Measurements from ENCODE around the gene SRPX. TPM values are rescaled to one million over a fixed set of nuclear protein-coding genes. Genes with fewer than 3 reads are reported as not detected.

The SRPX gene
- total and polyA plus RNA-seq, 2 donors from 2014 or later: 6.1 to 39.2 TPM

DNA sequence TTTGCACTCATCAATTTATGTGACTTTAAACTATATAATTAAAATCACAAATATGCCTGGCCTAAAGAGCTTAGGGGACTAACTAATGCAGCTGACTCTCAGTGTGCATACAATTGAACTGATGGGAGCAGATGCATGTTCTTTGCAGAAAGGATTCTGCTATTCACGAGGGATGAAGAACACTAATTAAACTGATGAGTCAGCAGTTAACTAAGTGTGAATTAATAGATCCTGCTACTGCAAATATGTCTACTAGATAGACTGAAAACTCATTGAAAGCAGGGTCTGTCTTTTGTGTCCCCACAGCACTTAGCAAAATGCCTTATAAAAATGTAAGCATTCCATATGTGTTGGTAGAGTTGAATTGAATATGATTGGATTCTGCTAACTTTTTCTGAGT is 104.0 kb downstream of the SRPX start:
- DNase-seq: no peak
- FAIRE-seq: no peak
- no peaks in the 10 kb centered on the region for H3K27me3 ChIP-seq (ENCODE audit: control insufficient read depth, insufficient read depth, low read length)
- H3K27ac ChIP-seq (ENCODE audit: low read depth in 2 of 2, low read length in 2 of 2): no peak overlapping the region
- H3K4me3 ChIP-seq (ENCODE audit: low read length in 3 of 3): no peak overlapping the region
- H3K4me1 ChIP-seq (ENCODE audit: control insufficient read depth in 2 of 3, insufficient read depth in 2 of 3, low read depth in 1 of 3, low read length in 3 of 3): no peaks in the 10 kb centered on the region
- H3K9ac ChIP-seq (ENCODE audit: low read length in 3 of 3): no peak overlapping the region
- no peaks in the 10 kb centered on the region for H3K36me3 ChIP-seq (ENCODE audit: control insufficient read depth in 2 of 3, insufficient read depth in 3 of 3, low read length in 3 of 3)
- no peaks in the 10 kb centered on the region for H3K9me3 ChIP-seq (ENCODE audit: control insufficient read depth in 2 of 3, insufficient read depth in 1 of 3, low read length in 3 of 3)
- intact Hi-C loops (cut with DNase I): no loop called here
- TF ChIP-seq, protein P1, sequence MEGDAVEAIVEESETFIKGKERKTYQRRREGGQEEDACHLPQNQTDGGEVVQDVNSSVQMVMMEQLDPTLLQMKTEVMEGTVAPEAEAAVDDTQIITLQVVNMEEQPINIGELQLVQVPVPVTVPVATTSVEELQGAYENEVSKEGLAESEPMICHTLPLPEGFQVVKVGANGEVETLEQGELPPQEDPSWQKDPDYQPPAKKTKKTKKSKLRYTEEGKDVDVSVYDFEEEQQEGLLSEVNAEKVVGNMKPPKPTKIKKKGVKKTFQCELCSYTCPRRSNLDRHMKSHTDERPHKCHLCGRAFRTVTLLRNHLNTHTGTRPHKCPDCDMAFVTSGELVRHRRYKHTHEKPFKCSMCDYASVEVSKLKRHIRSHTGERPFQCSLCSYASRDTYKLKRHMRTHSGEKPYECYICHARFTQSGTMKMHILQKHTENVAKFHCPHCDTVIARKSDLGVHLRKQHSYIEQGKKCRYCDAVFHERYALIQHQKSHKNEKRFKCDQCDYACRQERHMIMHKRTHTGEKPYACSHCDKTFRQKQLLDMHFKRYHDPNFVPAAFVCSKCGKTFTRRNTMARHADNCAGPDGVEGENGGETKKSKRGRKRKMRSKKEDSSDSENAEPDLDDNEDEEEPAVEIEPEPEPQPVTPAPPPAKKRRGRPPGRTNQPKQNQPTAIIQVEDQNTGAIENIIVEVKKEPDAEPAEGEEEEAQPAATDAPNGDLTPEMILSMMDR (IDR thresholded peaks at IDR 0.05; ENCODE audit: borderline replicate concordance, extremely low read depth, insufficient read depth): no peak

DNA sequence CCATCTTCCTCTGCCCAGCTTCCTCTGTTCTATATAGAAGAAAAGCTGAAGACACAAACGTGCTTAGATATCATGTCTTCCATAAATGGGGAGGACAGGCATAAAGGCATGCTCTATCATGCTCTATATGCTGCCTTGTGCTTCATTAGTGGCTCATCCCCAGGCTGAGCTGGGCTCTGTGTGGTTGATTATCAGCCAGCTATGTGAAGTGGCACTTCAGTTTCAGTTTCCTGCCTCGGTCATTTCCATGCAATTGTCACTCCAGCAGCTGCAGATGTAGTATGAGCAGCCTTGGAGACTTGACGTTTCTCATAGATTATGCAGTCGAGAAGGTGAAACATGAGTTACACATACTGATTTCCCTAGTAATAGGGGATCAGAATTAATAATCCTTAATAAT is 108.1 kb downstream of the SRPX start:
- no peaks in the 10 kb centered on the region for H3K27me3 ChIP-seq (ENCODE audit: control insufficient read depth, insufficient read depth, low read length)
- no peak overlapping the region for H3K4me3 ChIP-seq (ENCODE audit: low read length in 3 of 3)
- intact Hi-C loops (cut with DNase I): no loop called here
- H3K9ac ChIP-seq (ENCODE audit: low read length in 3 of 3): no peak overlapping the region
- no peaks in the 10 kb centered on the region for H3K4me1 ChIP-seq (ENCODE audit: control insufficient read depth in 2 of 3, insufficient read depth in 2 of 3, low read depth in 1 of 3, low read length in 3 of 3)
- TF ChIP-seq, protein P1 (IDR thresholded peaks at IDR 0.05; ENCODE audit: borderline replicate concordance, extremely low read depth, insufficient read depth): no peak
- DNase-seq: no peak
- H3K27ac ChIP-seq (ENCODE audit: low read depth in 2 of 2, low read length in 2 of 2): no peak overlapping the region
- H3K9me3 ChIP-seq (ENCODE audit: control insufficient read depth in 2 of 3, insufficient read depth in 1 of 3, low read length in 3 of 3): no peaks in the 10 kb centered on the region
- no peaks in the 10 kb centered on the region for H3K36me3 ChIP-seq (ENCODE audit: control insufficient read depth in 2 of 3, insufficient read depth in 3 of 3, low read length in 3 of 3)
- FAIRE-seq: no peak

DNA sequence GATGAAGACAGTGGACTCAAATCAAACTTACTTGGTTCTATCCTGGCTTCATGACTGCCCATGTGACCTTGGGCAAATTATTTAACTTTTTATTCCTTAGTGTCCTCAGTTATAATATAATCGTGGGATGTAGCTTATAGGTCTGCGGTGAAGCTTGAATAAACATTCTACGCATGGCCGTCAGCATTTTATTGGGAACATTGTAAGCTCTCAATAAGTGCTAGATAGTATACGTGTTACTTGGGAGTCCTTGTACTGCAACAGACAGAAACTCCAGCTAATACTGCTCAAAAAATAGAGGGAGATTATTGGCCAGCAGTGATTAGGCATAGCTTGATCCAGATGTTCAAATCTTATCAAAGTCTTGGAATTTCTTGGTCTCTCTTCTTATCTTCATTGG is 109.5 kb downstream of the SRPX start:
- H3K9ac ChIP-seq (ENCODE audit: low read length in 3 of 3): no peak overlapping the region
- TF ChIP-seq, protein P1 (IDR thresholded peaks at IDR 0.05; ENCODE audit: borderline replicate concordance, extremely low read depth, insufficient read depth): no peak
- H3K27me3 ChIP-seq (ENCODE audit: control insufficient read depth, insufficient read depth, low read length): no peaks in the 10 kb centered on the region
- DNase-seq (no peak), FAIRE-seq (no peak)
- no peak overlapping the region for H3K27ac ChIP-seq (ENCODE audit: low read depth in 2 of 2, low read length in 2 of 2)
- no peaks in the 10 kb centered on the region for H3K4me1 ChIP-seq (ENCODE audit: control insufficient read depth in 2 of 3, insufficient read depth in 2 of 3, low read depth in 1 of 3, low read length in 3 of 3)
- intact Hi-C loops (cut with DNase I): no loop called here
- no peaks in the 10 kb centered on the region for H3K36me3 ChIP-seq (ENCODE audit: control insufficient read depth in 2 of 3, insufficient read depth in 3 of 3, low read length in 3 of 3)
- no peak overlapping the region for H3K4me3 ChIP-seq (ENCODE audit: low read length in 3 of 3)
- no peaks in the 10 kb centered on the region for H3K9me3 ChIP-seq (ENCODE audit: control insufficient read depth in 2 of 3, insufficient read depth in 1 of 3, low read length in 3 of 3)

DNA sequence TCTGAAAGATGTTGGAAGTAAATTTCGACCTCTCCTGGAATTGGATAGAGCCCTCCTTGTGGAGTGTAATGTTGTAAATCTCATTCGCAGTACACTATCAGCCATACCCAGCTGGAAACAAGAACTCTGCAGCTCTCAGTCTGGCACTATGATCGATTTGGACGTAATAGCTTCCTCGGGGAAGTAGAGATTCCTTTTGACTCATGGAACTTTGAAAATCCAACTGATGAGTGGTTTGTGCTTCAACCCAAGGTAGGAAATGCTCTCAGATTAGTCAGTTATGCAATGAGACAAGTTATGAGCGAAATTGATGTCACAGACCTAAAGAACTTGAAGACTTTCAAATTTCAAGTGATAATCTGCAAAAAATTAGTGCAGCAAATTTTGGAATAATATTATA is 110.4 kb downstream of the SRPX start:
- Histone ChIP-seq H3K4me1 (ENCODE audit: control insufficient read depth in 2 of 3, insufficient read depth in 2 of 3, low read depth in 1 of 3, low read length in 3 of 3) (no peaks in the 10 kb centered on the region), H3K9ac (ENCODE audit: low read length in 3 of 3) (no peak overlapping the region), H3K9me3 (ENCODE audit: control insufficient read depth in 2 of 3, insufficient read depth in 1 of 3, low read length in 3 of 3) (no peaks in the 10 kb centered on the region), H3K27me3 (ENCODE audit: control insufficient read depth, insufficient read depth, low read length) (no peaks in the 10 kb centered on the region), H3K4me3 (ENCODE audit: low read length in 3 of 3) (no peak overlapping the region), H3K27ac (ENCODE audit: low read depth in 2 of 2, low read length in 2 of 2) (no peak overlapping the region), H3K36me3 (ENCODE audit: control insufficient read depth in 2 of 3, insufficient read depth in 3 of 3, low read length in 3 of 3) (no peaks in the 10 kb centered on the region)
- FAIRE-seq: no peak
- no peak for DNase-seq
- intact Hi-C loops (cut with DNase I): no loop called here
- TF ChIP-seq, protein P1 (IDR thresholded peaks at IDR 0.05; ENCODE audit: borderline replicate concordance, extremely low read depth, insufficient read depth): no peak
